HCT116 (cell line): ENCODE measurements around the gene DDOST. TPM values are rescaled to one million over a fixed set of nuclear protein-coding genes. Genes with fewer than 3 reads are reported as not detected.

ENCODE experiments used
- ATAC-seq: fragments of 200-7000 bp; cut with Tn5 transposase; 2 replicates; pipeline ENCODE4 v1.9.1; 2020; ENCODE audit warnings: mild to moderate bottlenecking, moderate library complexity
- BruUV-seq: library from RNA; stranded (reverse); fragments of 400-500 nt; replicated peaks from 2 replicates; lab custom pipeline; 2021; lab: Mats Ljungman, UMichigan
- CTCF ChIA-PET: fragments of 300-600 bp; sonication (Branson Sonifier 250); formaldehyde crosslinking; loops from one replicate; lab custom pipeline; 2021; ENCODE audit warnings: antibody characterized with exemption; lab: Charles Lee
- POLR2A ChIA-PET: fragments of 300-600, 350-600 bp; sonication (Branson Sonifier 250); formaldehyde crosslinking; loops from one replicate; lab custom pipeline; 2021; ENCODE audit warnings: antibody characterized with exemption; lab: Charles Lee
- RAD21 ChIA-PET, 2 experiments: fragments of 300-600 bp; sonication (Branson Sonifier 250); formaldehyde crosslinking; loops; one replicate each; lab custom pipeline; 2023; ENCODE audit warnings: low total read pairs in 2 of 2; ENCODE audit not compliant: uncharacterized antibody in 2 of 2, unreplicated experiment in 2 of 2, low non-redundant PET in 1 of 2; lab: Charles Lee
- DNase-seq: peaks from one replicate; pipeline ENCODE4 v3.0.0-alpha.2; 2010; ENCODE audit warnings: low read depth, low spot score
- H2AFZ ChIP-seq: fragments of 200-600 bp; shearing (Covaris generic), sonication (generic); 2 replicates; pipeline ENCODE4 v1.6.1; 2017; ENCODE audit warnings: low read depth, mixed run types, mixed read lengths, antibody characterized with exemption, low read length; ENCODE audit not compliant: poor library complexity, severe bottlenecking
- H3K27ac ChIP-seq: 2 replicates; pipeline ENCODE4 v1.5.1; 2012; ENCODE audit warnings: low read depth, low read length
- H3K27me3 ChIP-seq: fragments of 200-600 bp; sonication (generic); 2 replicates; pipeline ENCODE4 v1.6.1; 2016; ENCODE audit warnings: mixed run types, low read length, mixed read lengths; ENCODE audit not compliant: insufficient read depth
- H3K36me3 ChIP-seq, 2 experiments: fragments of 200-500 bp in 1 of 2; fragments of 200-600 bp in 1 of 2; sonication (Bioruptor generic) in 1 of 2; sonication (generic) in 1 of 2; 2 replicates each; pipeline versions ENCODE4 v1.5.1 to v1.6.1; 2014 to 2016; ENCODE audit warnings: low read length in 2 of 2, inconsistent platforms in 1 of 2, mixed read lengths in 1 of 2, mixed run types in 1 of 2; ENCODE audit not compliant: insufficient read depth in 2 of 2, control insufficient read depth in 1 of 2
- H3K4me1 ChIP-seq, 2 experiments: fragments of 200-600 bp in 1 of 2; sonication (generic) in 1 of 2; 2 replicates each; pipeline versions ENCODE4 v1.5.1 to v1.6.1; 2012 to 2017; ENCODE audit warnings: low read length in 2 of 2, inconsistent platforms in 1 of 2, mild to moderate bottlenecking in 1 of 2, mixed read lengths in 1 of 2, mixed run types in 1 of 2, moderate library complexity in 1 of 2; ENCODE audit not compliant: insufficient read depth in 2 of 2, control insufficient read depth in 1 of 2
- H3K4me2 ChIP-seq: fragments of 200-600 bp; sonication (generic); 2 replicates; pipeline ENCODE4 v1.6.1; 2017; ENCODE audit warnings: mixed run types, low read length, mixed read lengths
- H3K4me3 ChIP-seq, 2 experiments: fragments of 200-600 bp in 1 of 2; sonication (generic) in 1 of 2; replicated peaks in 1 of 2; 2 replicates each; pipeline ENCODE4 v1.5.1; 2011 to 2016; ENCODE audit warnings: low read length in 2 of 2, control low read depth in 1 of 2, low read depth in 1 of 2, mild to moderate bottlenecking in 1 of 2, mixed read lengths in 1 of 2, mixed run types in 1 of 2
- H3K79me2 ChIP-seq: fragments of 200-600 bp; sonication (generic); 2 replicates; pipeline ENCODE4 v1.6.1; 2017; ENCODE audit warnings: mild to moderate bottlenecking, mixed run types, low read length, moderate library complexity, mixed read lengths; ENCODE audit not compliant: insufficient read depth
- H3K9ac ChIP-seq: fragments of 200-600 bp; sonication (generic); 2 replicates; pipeline ENCODE4 v1.6.1; 2016; ENCODE audit warnings: low read length, mixed read lengths
- H3K9me2 ChIP-seq: fragments of 200-600 bp; sonication (generic), shearing (Covaris generic); 2 replicates; pipeline ENCODE4 v1.6.1; 2017; ENCODE audit warnings: mixed run types, mild to moderate bottlenecking, moderate library complexity; ENCODE audit not compliant: insufficient read depth
- H3K9me3 ChIP-seq, 2 experiments: fragments of 200-500 bp in 1 of 2; fragments of 200-600 bp in 1 of 2; sonication (Bioruptor generic) in 1 of 2; sonication (generic) in 1 of 2; 2 replicates each; pipeline ENCODE4 v1.6.1; 2014 to 2017; ENCODE audit warnings: low read length in 2 of 2, mixed read lengths in 2 of 2, inconsistent platforms in 1 of 2, low read depth in 1 of 2, mild to moderate bottlenecking in 1 of 2, mixed run types in 1 of 2, moderate library complexity in 1 of 2; ENCODE audit not compliant: control insufficient read depth in 1 of 2, insufficient read depth in 1 of 2
- H4K20me1 ChIP-seq: fragments of 200-600 bp; sonication (generic), shearing (Covaris generic); 2 replicates; pipeline ENCODE4 v1.6.1; 2017; ENCODE audit warnings: mixed run types, mild to moderate bottlenecking, moderate library complexity; ENCODE audit not compliant: insufficient read depth
- CEBPB ChIP-seq: IDR thresholded peaks from 2 replicates; pipeline ENCODE4 v1.6.1; 2012; ENCODE audit warnings: low read depth
- EZH2 ChIP-seq: fragments of 200-600 bp; sonication (generic); IDR thresholded peaks from 2 replicates; pipeline ENCODE4 v1.6.1; 2017; ENCODE audit warnings: antibody characterized with exemption, mixed run types
- EZH2phosphoT487 ChIP-seq: fragments of 200-600 bp; IDR thresholded peaks from 2 replicates; pipeline ENCODE4 v1.6.1; 2018; ENCODE audit warnings: antibody characterized with exemption, borderline replicate concordance
- FOSL1 ChIP-seq: IDR thresholded peaks from 2 replicates; pipeline ENCODE4 v1.6.1; 2012; ENCODE audit warnings: low read depth
- JUND ChIP-seq: IDR thresholded peaks from 2 replicates; pipeline ENCODE4 v1.6.1; 2012
- POLR2AphosphoS5 ChIP-seq: IDR thresholded peaks from 2 replicates; pipeline ENCODE4 v1.6.1; 2011; ENCODE audit warnings: mild to moderate bottlenecking, low read depth, low read length, moderate library complexity
- RAD21 ChIP-seq: IDR thresholded peaks from 2 replicates; pipeline ENCODE4 v1.6.1; 2012; ENCODE audit warnings: low read depth, mild to moderate bottlenecking
- SIN3A ChIP-seq: IDR thresholded peaks from 2 replicates; pipeline ENCODE4 v1.6.1; 2012; ENCODE audit warnings: low read depth
- SP1 ChIP-seq: IDR thresholded peaks from 2 replicates; pipeline ENCODE4 v1.6.1; 2012; ENCODE audit warnings: low read depth
- SRF ChIP-seq: IDR thresholded peaks from 2 replicates; pipeline ENCODE4 v1.6.1; 2012; ENCODE audit warnings: low read depth
- TCF7L2 ChIP-seq: IDR thresholded peaks from 2 replicates; pipeline ENCODE4 v1.7.0; 2011; ENCODE audit warnings: borderline replicate concordance, inconsistent platforms; ENCODE audit not compliant: insufficient read depth, insufficient read length; ENCODE audit errors: extremely low read depth
- YY1 ChIP-seq: IDR thresholded peaks from 2 replicates; pipeline ENCODE4 v1.6.1; 2011; ENCODE audit warnings: low read length, low read depth, moderate library complexity, mild to moderate bottlenecking; ENCODE audit not compliant: insufficient replicate concordance; ENCODE audit errors: extremely low read depth
- ZFX ChIP-seq: fragments of 450-650 bp; IDR thresholded peaks from 2 replicates; pipeline ENCODE4 v1.6.1; 2017
- ZNF274 ChIP-seq: fragments of 200-500 bp; sonication (Bioruptor generic); IDR thresholded peaks from 2 replicates; pipeline ENCODE4 v1.6.1; 2014; ENCODE audit warnings: mild to moderate bottlenecking, low read depth, low read length, inconsistent platforms
- intact Hi-C: fragments of 100-400 bp; cut with micrococcal nuclease; formaldehyde crosslinking; loops from 2 replicates; pipeline ENCODE4 v1.10.0; 2022
- total RNA-seq: library from RNA; stranded (reverse); gene quantifications from one replicate; pipeline ENCODE4 v1.2.1, GENCODE V29; 2021; ENCODE audit not compliant: unreplicated experiment
- TF ChIP-seq, protein P1 (sequence below): IDR thresholded peaks from 2 replicates; pipeline ENCODE4 v1.6.1; 2012
- TF ChIP-seq, protein P2 (sequence below): IDR thresholded peaks from 2 replicates; pipeline ENCODE4 v1.6.1; 2012; ENCODE audit warnings: low read depth
- TF ChIP-seq, protein P3 (sequence below): IDR thresholded peaks from 2 replicates; pipeline ENCODE4 v1.6.1; 2011; ENCODE audit warnings: mild to moderate bottlenecking, low read length, moderate library complexity; ENCODE audit not compliant: insufficient replicate concordance; ENCODE audit errors: extremely low read depth
- TF ChIP-seq, protein P4 (sequence below), 3 experiments: fragments of 200-600 bp in 1 of 3; sonication (generic) in 1 of 3; IDR thresholded peaks in 2 of 3; conservative IDR thresholded peaks in 1 of 3; 2 replicates each; pipeline ENCODE4 v1.5.1; 2012 to 2017; ENCODE audit warnings: low read depth in 2 of 3, low read length in 2 of 3, antibody characterized with exemption in 1 of 3, borderline replicate concordance in 1 of 3, control low read depth in 1 of 3, mild to moderate bottlenecking in 1 of 3, mixed read lengths in 1 of 3, mixed run types in 1 of 3, moderate library complexity in 1 of 3; ENCODE audit not compliant: insufficient read depth in 1 of 3
- TF ChIP-seq, protein P5 (sequence below): IDR thresholded peaks from 2 replicates; pipeline ENCODE4 v1.6.1; 2012

DDOST gene
- total RNA-seq, 1 experiment from 2014 or later: 387 TPM

DNA sequence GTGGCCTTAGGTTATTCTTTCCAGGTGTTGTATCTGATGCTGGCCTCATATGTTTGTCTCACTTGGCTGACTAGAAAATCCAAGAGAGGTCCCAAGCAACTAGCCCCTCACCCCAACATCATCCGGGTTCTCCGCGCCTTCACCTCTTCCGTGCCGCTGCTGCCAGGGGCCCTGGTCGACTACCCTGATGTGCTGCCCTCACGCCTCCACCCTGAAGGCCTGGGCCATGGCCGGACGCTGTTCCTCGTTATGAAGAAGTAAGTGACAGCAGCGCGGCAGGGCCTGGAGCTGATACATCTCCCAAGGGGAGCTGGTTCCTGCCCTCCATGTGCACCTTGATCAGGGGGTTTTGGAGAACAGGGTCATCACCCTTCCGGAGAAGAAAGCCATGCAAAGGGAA lies 16.8 kb downstream of the DDOST start:
- Histone ChIP-seq H3K4me1 (no peaks in the 10 kb centered on the region), H3K9me3 (no peaks in the 10 kb centered on the region), H2AFZ (no peak overlapping the region), H3K9ac (no peak overlapping the region), H3K27me3 (no peaks in the 10 kb centered on the region), H3K27ac (no peak overlapping the region), H3K4me3 (no peak overlapping the region), H3K79me2 (no peaks in the 10 kb centered on the region), H3K9me2 (no peaks in the 10 kb centered on the region), H3K4me2 (no peak overlapping the region), H3K36me3 (peaks cover 3 to 7% of the 10 kb centered on the region in 2 experiments; a peak in 1 of 4 replicates), H4K20me1 (no peaks in the 10 kb centered on the region)
- no peak for TF ChIP-seq RAD21
- TF ChIP-seq, protein P1, sequence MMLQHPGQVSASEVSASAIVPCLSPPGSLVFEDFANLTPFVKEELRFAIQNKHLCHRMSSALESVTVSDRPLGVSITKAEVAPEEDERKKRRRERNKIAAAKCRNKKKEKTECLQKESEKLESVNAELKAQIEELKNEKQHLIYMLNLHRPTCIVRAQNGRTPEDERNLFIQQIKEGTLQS: no peak
- no peak for TF ChIP-seq SP1
- no peak for TF ChIP-seq SIN3A
- TF ChIP-seq JUND: no peak
- TF ChIP-seq, protein P2, sequence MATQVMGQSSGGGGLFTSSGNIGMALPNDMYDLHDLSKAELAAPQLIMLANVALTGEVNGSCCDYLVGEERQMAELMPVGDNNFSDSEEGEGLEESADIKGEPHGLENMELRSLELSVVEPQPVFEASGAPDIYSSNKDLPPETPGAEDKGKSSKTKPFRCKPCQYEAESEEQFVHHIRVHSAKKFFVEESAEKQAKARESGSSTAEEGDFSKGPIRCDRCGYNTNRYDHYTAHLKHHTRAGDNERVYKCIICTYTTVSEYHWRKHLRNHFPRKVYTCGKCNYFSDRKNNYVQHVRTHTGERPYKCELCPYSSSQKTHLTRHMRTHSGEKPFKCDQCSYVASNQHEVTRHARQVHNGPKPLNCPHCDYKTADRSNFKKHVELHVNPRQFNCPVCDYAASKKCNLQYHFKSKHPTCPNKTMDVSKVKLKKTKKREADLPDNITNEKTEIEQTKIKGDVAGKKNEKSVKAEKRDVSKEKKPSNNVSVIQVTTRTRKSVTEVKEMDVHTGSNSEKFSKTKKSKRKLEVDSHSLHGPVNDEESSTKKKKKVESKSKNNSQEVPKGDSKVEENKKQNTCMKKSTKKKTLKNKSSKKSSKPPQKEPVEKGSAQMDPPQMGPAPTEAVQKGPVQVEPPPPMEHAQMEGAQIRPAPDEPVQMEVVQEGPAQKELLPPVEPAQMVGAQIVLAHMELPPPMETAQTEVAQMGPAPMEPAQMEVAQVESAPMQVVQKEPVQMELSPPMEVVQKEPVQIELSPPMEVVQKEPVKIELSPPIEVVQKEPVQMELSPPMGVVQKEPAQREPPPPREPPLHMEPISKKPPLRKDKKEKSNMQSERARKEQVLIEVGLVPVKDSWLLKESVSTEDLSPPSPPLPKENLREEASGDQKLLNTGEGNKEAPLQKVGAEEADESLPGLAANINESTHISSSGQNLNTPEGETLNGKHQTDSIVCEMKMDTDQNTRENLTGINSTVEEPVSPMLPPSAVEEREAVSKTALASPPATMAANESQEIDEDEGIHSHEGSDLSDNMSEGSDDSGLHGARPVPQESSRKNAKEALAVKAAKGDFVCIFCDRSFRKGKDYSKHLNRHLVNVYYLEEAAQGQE: no peak
- TF ChIP-seq EZH2phosphoT487: no peak
- TF ChIP-seq SRF: no peak
- TF ChIP-seq CEBPB: no peak
- TF ChIP-seq ZNF274: no peak
- no peak for TF ChIP-seq YY1
- TF ChIP-seq TCF7L2: no peak
- TF ChIP-seq, protein P3, sequence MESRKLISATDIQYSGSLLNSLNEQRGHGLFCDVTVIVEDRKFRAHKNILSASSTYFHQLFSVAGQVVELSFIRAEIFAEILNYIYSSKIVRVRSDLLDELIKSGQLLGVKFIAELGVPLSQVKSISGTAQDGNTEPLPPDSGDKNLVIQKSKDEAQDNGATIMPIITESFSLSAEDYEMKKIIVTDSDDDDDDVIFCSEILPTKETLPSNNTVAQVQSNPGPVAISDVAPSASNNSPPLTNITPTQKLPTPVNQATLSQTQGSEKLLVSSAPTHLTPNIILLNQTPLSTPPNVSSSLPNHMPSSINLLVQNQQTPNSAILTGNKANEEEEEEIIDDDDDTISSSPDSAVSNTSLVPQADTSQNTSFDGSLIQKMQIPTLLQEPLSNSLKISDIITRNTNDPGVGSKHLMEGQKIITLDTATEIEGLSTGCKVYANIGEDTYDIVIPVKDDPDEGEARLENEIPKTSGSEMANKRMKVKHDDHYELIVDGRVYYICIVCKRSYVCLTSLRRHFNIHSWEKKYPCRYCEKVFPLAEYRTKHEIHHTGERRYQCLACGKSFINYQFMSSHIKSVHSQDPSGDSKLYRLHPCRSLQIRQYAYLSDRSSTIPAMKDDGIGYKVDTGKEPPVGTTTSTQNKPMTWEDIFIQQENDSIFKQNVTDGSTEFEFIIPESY: no peak
- no peak for TF ChIP-seq FOSL1
- TF ChIP-seq, protein P4, sequence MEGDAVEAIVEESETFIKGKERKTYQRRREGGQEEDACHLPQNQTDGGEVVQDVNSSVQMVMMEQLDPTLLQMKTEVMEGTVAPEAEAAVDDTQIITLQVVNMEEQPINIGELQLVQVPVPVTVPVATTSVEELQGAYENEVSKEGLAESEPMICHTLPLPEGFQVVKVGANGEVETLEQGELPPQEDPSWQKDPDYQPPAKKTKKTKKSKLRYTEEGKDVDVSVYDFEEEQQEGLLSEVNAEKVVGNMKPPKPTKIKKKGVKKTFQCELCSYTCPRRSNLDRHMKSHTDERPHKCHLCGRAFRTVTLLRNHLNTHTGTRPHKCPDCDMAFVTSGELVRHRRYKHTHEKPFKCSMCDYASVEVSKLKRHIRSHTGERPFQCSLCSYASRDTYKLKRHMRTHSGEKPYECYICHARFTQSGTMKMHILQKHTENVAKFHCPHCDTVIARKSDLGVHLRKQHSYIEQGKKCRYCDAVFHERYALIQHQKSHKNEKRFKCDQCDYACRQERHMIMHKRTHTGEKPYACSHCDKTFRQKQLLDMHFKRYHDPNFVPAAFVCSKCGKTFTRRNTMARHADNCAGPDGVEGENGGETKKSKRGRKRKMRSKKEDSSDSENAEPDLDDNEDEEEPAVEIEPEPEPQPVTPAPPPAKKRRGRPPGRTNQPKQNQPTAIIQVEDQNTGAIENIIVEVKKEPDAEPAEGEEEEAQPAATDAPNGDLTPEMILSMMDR (IDR thresholded peaks at IDR 0.05 in 2 of 3, conservative IDR thresholded peaks at IDR 0.05 in 1 of 3; ENCODE audit: borderline replicate concordance in 1 of 3, insufficient read depth in 1 of 3, low read depth in 2 of 3, low read length in 2 of 3): no peak
- TF ChIP-seq, protein P5, sequence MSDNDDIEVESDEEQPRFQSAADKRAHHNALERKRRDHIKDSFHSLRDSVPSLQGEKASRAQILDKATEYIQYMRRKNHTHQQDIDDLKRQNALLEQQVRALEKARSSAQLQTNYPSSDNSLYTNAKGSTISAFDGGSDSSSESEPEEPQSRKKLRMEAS: no peak
- TF ChIP-seq ZFX: no peak
- no peak for TF ChIP-seq POLR2AphosphoS5
- TF ChIP-seq EZH2: no peak
- CTCF ChIA-PET: no interaction called here
- ATAC-seq (no peak), DNase-seq (no peak)
- RAD21 ChIA-PET: no interaction called here
- intact Hi-C loops: no loop called here
- BruUV-seq: no TSS peak
- POLR2A ChIA-PET: no interaction called here
